IMR-90 (cell line): Measurements from ENCODE around the gene TAAR8.

ENCODE experiments used
- CEBPB ChIP-seq: IDR thresholded peaks from 2 replicates; pipeline ENCODE4 v1.6.1; 2012; ENCODE audit warnings: low read depth, low read length, improper control_type of control experiment
- CTCF ChIP-seq: conservative IDR thresholded peaks from 2 replicates; pipeline ENCODE4 v1.5.1; 2012; ENCODE audit warnings: mild to moderate bottlenecking, low read depth, low read length, improper control_type of control experiment
- FOS ChIP-seq: fragments of 150-350 bp; IDR thresholded peaks from 2 replicates; pipeline ENCODE4 v1.6.1; 2016; ENCODE audit warnings: low read depth, low read length
- NFE2L2 ChIP-seq: fragments of 150-350 bp; IDR thresholded peaks from 2 replicates; pipeline ENCODE4 v1.6.1; 2016; ENCODE audit warnings: low read depth, mild to moderate bottlenecking, low read length
- POLR2A ChIP-seq: IDR thresholded peaks from 2 replicates; pipeline ENCODE4 v1.6.1; 2012; ENCODE audit warnings: mild to moderate bottlenecking, low read depth, low read length
- RCOR1 ChIP-seq: IDR thresholded peaks from 2 replicates; pipeline ENCODE4 v1.6.1; 2012; ENCODE audit warnings: mild to moderate bottlenecking, low read length, improper control_type of control experiment; ENCODE audit not compliant: insufficient replicate concordance
- USF2 ChIP-seq: fragments of 150-350 bp; IDR thresholded peaks from 2 replicates; pipeline ENCODE4 v1.6.1; 2017; ENCODE audit warnings: mild to moderate bottlenecking, antibody characterized with exemption, low read length, low read depth

- TF ChIP-seq CTCF (no peak), FOS (no peak), RCOR1 (no peak), CEBPB (no peak), NFE2L2 (no peak), USF2 (no peak), POLR2A (no peak)
These were observed 14.5 kb upstream of the TAAR8 start, which contains the start of gene TAAR9 for GRCh38 chr6:132537977-132538376.
